Hepatocyte (in vitro differentiated cells): ENCODE results near the gene SIGLECL1. TPM values are rescaled to one million over a fixed set of nuclear protein-coding genes. Genes with fewer than 3 reads are reported as not detected.

ENCODE experiments used
- DNase-seq: peaks from one replicate; pipeline ENCODE4 v3.0.0-alpha.2; 2016; ENCODE audit warnings: low spot score
- H2AFZ ChIP-seq: fragments of 200-600 bp; sonication (generic); 2 replicates; pipeline ENCODE4 v1.6.0; 2016; ENCODE audit warnings: antibody characterized with exemption, mild to moderate bottlenecking
- H3K27ac ChIP-seq: fragments of 200-600 bp; sonication (generic); 2 replicates; pipeline ENCODE4 v1.5.1; 2016; ENCODE audit warnings: mild to moderate bottlenecking
- H3K27me3 ChIP-seq: fragments of 200-600 bp; sonication (generic); 2 replicates; pipeline ENCODE4 v1.6.1; 2016
- H3K36me3 ChIP-seq: fragments of 200-600 bp; sonication (generic); replicated peaks from 2 replicates; pipeline ENCODE4 v1.5.1; 2016; ENCODE audit warnings: low read depth; ENCODE audit not compliant: insufficient read depth
- H3K4me1 ChIP-seq: fragments of 200-600 bp; sonication (generic); 2 replicates; pipeline ENCODE4 v1.5.1; 2016; ENCODE audit warnings: mild to moderate bottlenecking, moderate library complexity; ENCODE audit not compliant: insufficient read depth
- H3K4me2 ChIP-seq: fragments of 200-600 bp; sonication (generic); 2 replicates; pipeline ENCODE4 v1.6.0; 2016
- H3K4me3 ChIP-seq: fragments of 200-600 bp; sonication (generic); 2 replicates; pipeline ENCODE4 v1.5.1; 2016; ENCODE audit warnings: mild to moderate bottlenecking
- H3K79me2 ChIP-seq: fragments of 200-600 bp; sonication (generic); 2 replicates; pipeline ENCODE4 v1.6.0; 2017; ENCODE audit warnings: mild to moderate bottlenecking
- H3K9me2 ChIP-seq: fragments of 200-600 bp; sonication (generic); replicated peaks from 2 replicates; pipeline ENCODE4 v1.6.0; 2017; ENCODE audit warnings: mild to moderate bottlenecking; ENCODE audit not compliant: insufficient read depth
- H3K9me3 ChIP-seq: fragments of 200-600 bp; sonication (generic); 2 replicates; pipeline ENCODE4 v1.5.1; 2016; ENCODE audit warnings: low read depth, mild to moderate bottlenecking
- H4K20me1 ChIP-seq: fragments of 200-600 bp; sonication (generic); 2 replicates; pipeline ENCODE4 v1.6.0; 2016; ENCODE audit warnings: mild to moderate bottlenecking; ENCODE audit not compliant: insufficient read depth, poor library complexity, severe bottlenecking
- EZH2 ChIP-seq: fragments of 200-600 bp; sonication (generic); IDR thresholded peaks from 2 replicates; pipeline ENCODE4 v1.6.1; 2016; ENCODE audit warnings: antibody characterized with exemption, mild to moderate bottlenecking, borderline replicate concordance
- EZH2phosphoT487 ChIP-seq: fragments of 200-600 bp; sonication (generic); IDR thresholded peaks from one replicate; pipeline ENCODE4 v1.6.1; 2018; ENCODE audit warnings: antibody characterized with exemption, mild to moderate bottlenecking, low read depth, moderate library complexity; ENCODE audit not compliant: unreplicated experiment, severe bottlenecking
- WGBS: methylation state at CpG from one replicate; pipeline ENCODE4 v1.1.6; 2016; ENCODE audit warnings: low lambda C conversion rate; ENCODE audit errors: missing lambda C conversion rate; 5-methylcytosine and 5-hydroxymethylcytosine counted together
- microRNA-seq: library from miRNA; unstranded; fragments of <30 nt; microRNA quantifications from one replicate; pipeline ENCODE4, GENCODE V29; 2017
- polyA plus RNA-seq: library from polyadenylated mRNA; unstranded; fragments of >200 nt; fragmentation: Nextera tagmentation; extraction: Ambion mirVana; gene quantifications from 2 replicates; pipeline ENCODE4 v1.2.1, GENCODE V29; 2016
- small RNA-seq: library from RNA; depleted of rRNA; stranded (forward); fragments of <200 nt; gene quantifications from one replicate; pipeline ENCODE3, GENCODE V24; 2014
- total RNA-seq: library from RNA; depleted of rRNA; stranded (reverse); fragments of >200 nt; gene quantifications from 2 replicates; pipeline ENCODE4 v1.2.3, GENCODE V29; 2014
- TF ChIP-seq, protein P1 (sequence below): fragments of 200-600 bp; sonication (generic); IDR thresholded peaks from 2 replicates; pipeline ENCODE4 v1.5.1; 2016; ENCODE audit warnings: antibody characterized with exemption, mild to moderate bottlenecking; ENCODE audit not compliant: poor library complexity

Gene SIGLECL1
- total and polyA plus RNA-seq, 2 experiments from 2014 or later, result not detected

GRCh38 chr19:51316688-51317087 is 65.8 kb downstream of the SIGLECL1 start:
- TF ChIP-seq, protein P1, sequence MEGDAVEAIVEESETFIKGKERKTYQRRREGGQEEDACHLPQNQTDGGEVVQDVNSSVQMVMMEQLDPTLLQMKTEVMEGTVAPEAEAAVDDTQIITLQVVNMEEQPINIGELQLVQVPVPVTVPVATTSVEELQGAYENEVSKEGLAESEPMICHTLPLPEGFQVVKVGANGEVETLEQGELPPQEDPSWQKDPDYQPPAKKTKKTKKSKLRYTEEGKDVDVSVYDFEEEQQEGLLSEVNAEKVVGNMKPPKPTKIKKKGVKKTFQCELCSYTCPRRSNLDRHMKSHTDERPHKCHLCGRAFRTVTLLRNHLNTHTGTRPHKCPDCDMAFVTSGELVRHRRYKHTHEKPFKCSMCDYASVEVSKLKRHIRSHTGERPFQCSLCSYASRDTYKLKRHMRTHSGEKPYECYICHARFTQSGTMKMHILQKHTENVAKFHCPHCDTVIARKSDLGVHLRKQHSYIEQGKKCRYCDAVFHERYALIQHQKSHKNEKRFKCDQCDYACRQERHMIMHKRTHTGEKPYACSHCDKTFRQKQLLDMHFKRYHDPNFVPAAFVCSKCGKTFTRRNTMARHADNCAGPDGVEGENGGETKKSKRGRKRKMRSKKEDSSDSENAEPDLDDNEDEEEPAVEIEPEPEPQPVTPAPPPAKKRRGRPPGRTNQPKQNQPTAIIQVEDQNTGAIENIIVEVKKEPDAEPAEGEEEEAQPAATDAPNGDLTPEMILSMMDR, result no peak
- TF ChIP-seq EZH2phosphoT487 (no peak), EZH2 (no peak)
- no peak for DNase-seq
- Histone ChIP-seq H2AFZ (no peak overlapping the region), H3K9me2 (no peaks in the 10 kb centered on the region), H3K79me2 (no peaks in the 10 kb centered on the region), H3K36me3 (no peaks in the 10 kb centered on the region), H3K9me3 (no peaks in the 10 kb centered on the region), H3K27ac (no peak overlapping the region), H4K20me1 (no peaks in the 10 kb centered on the region), H3K27me3 (peaks cover 12% of the 10 kb centered on the region), H3K4me1 (no peaks in the 10 kb centered on the region), H3K4me2 (no peak overlapping the region), H3K4me3 (no peak overlapping the region)
- 87% methylated on average over 6 of the region's 8 CpGs for WGBS

DNA sequence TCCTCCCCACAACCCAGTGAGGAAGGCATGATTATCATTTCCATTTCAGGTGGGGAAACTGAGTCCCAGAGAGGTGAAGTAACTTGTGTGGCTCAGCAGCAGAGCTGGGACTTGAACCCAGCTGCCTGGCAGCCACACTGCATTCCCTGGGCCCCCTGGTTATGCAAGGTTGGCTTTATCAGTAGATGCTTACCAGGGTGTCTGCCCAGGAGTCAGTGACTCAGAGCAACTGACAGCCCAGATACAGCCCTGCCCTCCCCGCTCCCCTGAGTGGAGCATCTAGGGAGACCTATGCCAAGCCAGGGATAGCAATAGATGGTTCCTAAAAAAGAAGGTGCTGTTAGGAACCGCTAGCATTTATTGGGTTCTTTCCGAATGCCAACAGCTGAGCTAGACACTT is 66.5 kb downstream of the SIGLECL1 start:
- H3K9me2 ChIP-seq, result no peaks in the 10 kb centered on the region
- TF ChIP-seq EZH2phosphoT487 (no peak), EZH2 (no peak)
- TF ChIP-seq, protein P1, result no peak
- no peak overlapping the region for H3K4me3 ChIP-seq
- no peaks in the 10 kb centered on the region for H4K20me1 ChIP-seq
- no peaks in the 10 kb centered on the region for H3K79me2 ChIP-seq
- H3K27ac ChIP-seq, result no peak overlapping the region
- no peak overlapping the region for H3K4me2 ChIP-seq
- peaks cover 6% of the 10 kb centered on the region for H3K27me3 ChIP-seq
- WGBS, result 87% methylated on average over 3 of the region's 3 CpGs
- no peaks in the 10 kb centered on the region for H3K9me3 ChIP-seq
- H3K36me3 ChIP-seq, result no peaks in the 10 kb centered on the region
- H2AFZ ChIP-seq, result no peak overlapping the region
- peak; percentile 41 for DNase-seq
- H3K4me1 ChIP-seq, result no peaks in the 10 kb centered on the region

DNA sequence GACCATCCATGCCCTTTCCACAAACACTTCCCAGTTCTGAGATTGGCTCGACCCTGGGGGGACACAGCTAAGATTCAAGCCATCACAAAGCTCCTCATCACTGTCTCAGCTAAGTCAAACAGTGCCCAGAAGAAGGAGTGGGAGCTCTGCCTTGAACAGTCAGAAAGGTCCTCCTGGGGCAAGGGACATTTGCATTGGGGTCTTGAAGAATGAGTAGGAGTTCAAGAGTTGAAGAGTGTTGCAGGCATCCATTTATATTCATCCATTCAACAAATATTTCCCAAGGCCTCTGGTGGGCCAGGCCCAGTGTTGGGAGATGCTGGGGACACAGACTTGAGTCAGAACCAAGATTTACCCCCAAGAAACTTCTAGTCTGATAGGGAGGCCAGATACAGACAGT is 67.1 kb downstream of the SIGLECL1 start:
- Histone ChIP-seq H3K9me3 (no peaks in the 10 kb centered on the region), H4K20me1 (no peaks in the 10 kb centered on the region), H3K36me3 (no peaks in the 10 kb centered on the region), H3K79me2 (no peaks in the 10 kb centered on the region), H3K4me2 (no peak overlapping the region), H3K9me2 (no peaks in the 10 kb centered on the region), H3K27me3 (no peaks in the 10 kb centered on the region), H3K4me3 (no peak overlapping the region), H2AFZ (no peak overlapping the region), H3K27ac (no peak overlapping the region), H3K4me1 (no peaks in the 10 kb centered on the region)
- WGBS, result 85% methylated on average over 1 of the region's 1 CpG
- DNase-seq, result no peak
- TF ChIP-seq, protein P1, result no peak
- TF ChIP-seq EZH2, result no peak
- TF ChIP-seq EZH2phosphoT487, result no peak

Small RNAs within 50 kb of the gene (microRNA-seq; reads per million reads assigned to microRNA genes)
- not detected for gene MIR8074

Small RNAs within 50 kb of the gene (small RNA-seq; reads per million reads assigned to genes)
- gene MIR8074, result not detected

Other genes starting within 250 kb of the SIGLECL1 start
- 0.16 and 0.87 TPM in 2 replicates for gene KLK8, start 249.5 kb upstream of the SIGLECL1 start, total RNA-seq
- 5.4 and 9.0 TPM in 2 replicates for gene KLK8, start 249.5 kb upstream of the SIGLECL1 start, polyA plus RNA-seq
- 0.10 and 1.8 TPM in 2 replicates for gene KLK10, start 231.4 kb upstream of the SIGLECL1 start, total RNA-seq
- 1.3 and 3.4 TPM in 2 replicates for gene KLK10, start 231.4 kb upstream of the SIGLECL1 start, polyA plus RNA-seq
- 1.4 TPM in 1 of 2 replicates, not detected in the other for gene KLK11, start 224.5 kb upstream of the SIGLECL1 start, total RNA-seq
- gene KLK11, start 224.5 kb upstream of the SIGLECL1 start, polyA plus RNA-seq, result 2.2 and 2.6 TPM in 2 replicates
- gene KLK12, start 216.1 kb upstream of the SIGLECL1 start, total RNA-seq, result 0.80 TPM in 1 of 2 replicates, not detected in the other
- 2.3 TPM in 1 of 2 replicates, not detected in the other for gene KLK12, start 216.1 kb upstream of the SIGLECL1 start, polyA plus RNA-seq
- gene KLK13, start 186.0 kb upstream of the SIGLECL1 start, total RNA-seq, result 0.36 TPM in 1 of 2 replicates, not detected in the other
- gene KLK13, start 186.0 kb upstream of the SIGLECL1 start, polyA plus RNA-seq, result 0.52 and 1.0 TPM in 2 replicates
- gene KLK14, start 168.2 kb upstream of the SIGLECL1 start, total RNA-seq, result 0.13 TPM in 1 of 2 replicates, not detected in the other
- gene KLK14, start 168.2 kb upstream of the SIGLECL1 start, polyA plus RNA-seq, result not detected in 2 replicates
- gene CTU1, start 142.7 kb upstream of the SIGLECL1 start, total RNA-seq, result 6.7 and 7.7 TPM in 2 replicates
- 12.6 and 15.9 TPM in 2 replicates for gene CTU1, start 142.7 kb upstream of the SIGLECL1 start, polyA plus RNA-seq
- 0.20 and 0.77 TPM in 2 replicates for gene SIGLEC9, start 126.2 kb upstream of the SIGLECL1 start, total RNA-seq
- gene SIGLEC9, start 126.2 kb upstream of the SIGLECL1 start, polyA plus RNA-seq, result 1.4 and 1.5 TPM in 2 replicates
- 0.53 and 0.84 TPM in 2 replicates for gene SIGLEC7, start 108.8 kb upstream of the SIGLECL1 start, total RNA-seq
- gene SIGLEC7, start 108.8 kb upstream of the SIGLECL1 start, polyA plus RNA-seq, result 0.24 and 0.72 TPM in 2 replicates
- 0.23 TPM in 1 of 2 replicates, not detected in the other for gene CD33, start 26.0 kb upstream of the SIGLECL1 start, total RNA-seq
- 0.57 TPM in 1 of 2 replicates, not detected in the other for gene CD33, start 26.0 kb upstream of the SIGLECL1 start, polyA plus RNA-seq
- 3.9 and 5.0 TPM in 2 replicates for gene IGLON5, start 60.6 kb downstream of the SIGLECL1 start, total RNA-seq
- 2.4 and 4.3 TPM in 2 replicates for gene IGLON5, start 60.6 kb downstream of the SIGLECL1 start, polyA plus RNA-seq
- gene VSIG10L, start 91.1 kb downstream of the SIGLECL1 start, total RNA-seq, result 2.5 and 3.4 TPM in 2 replicates
- 7.6 and 7.8 TPM in 2 replicates for gene VSIG10L, start 91.1 kb downstream of the SIGLECL1 start, polyA plus RNA-seq
- 167 and 190 TPM in 2 replicates for gene ETFB, start 115.3 kb downstream of the SIGLECL1 start, total RNA-seq
- gene ETFB, start 115.3 kb downstream of the SIGLECL1 start, polyA plus RNA-seq, result 237 and 248 TPM in 2 replicates
- gene CLDND2, start 117.9 kb downstream of the SIGLECL1 start, total RNA-seq, result 1.2 TPM in 1 of 2 replicates, not detected in the other
- gene CLDND2, start 117.9 kb downstream of the SIGLECL1 start, polyA plus RNA-seq, result 6.8 and 7.2 TPM in 2 replicates
- gene NKG7, start 121.6 kb downstream of the SIGLECL1 start, total RNA-seq, result not detected in 2 replicates
- 0.44 TPM in 1 of 2 replicates, not detected in the other for gene NKG7, start 121.6 kb downstream of the SIGLECL1 start, polyA plus RNA-seq
- not detected in 2 replicates for gene LIM2, start 136.9 kb downstream of the SIGLECL1 start, total RNA-seq
- not detected in 2 replicates for gene LIM2, start 136.9 kb downstream of the SIGLECL1 start, polyA plus RNA-seq
- 0.37 TPM in 1 of 2 replicates, not detected in the other for gene C19orf84, start 139.5 kb downstream of the SIGLECL1 start, total RNA-seq
- 0.16 TPM in 1 of 2 replicates, not detected in the other for gene C19orf84, start 139.5 kb downstream of the SIGLECL1 start, polyA plus RNA-seq
- gene SIGLEC10, start 166.6 kb downstream of the SIGLECL1 start, total RNA-seq, result 1.0 and 1.6 TPM in 2 replicates
- gene SIGLEC10, start 166.6 kb downstream of the SIGLECL1 start, polyA plus RNA-seq, result 0.84 TPM in 1 of 2 replicates, not detected in the other
- 0.13 and 1.2 TPM in 2 replicates for gene SIGLEC8, start 207.4 kb downstream of the SIGLECL1 start, total RNA-seq
- gene SIGLEC8, start 207.4 kb downstream of the SIGLECL1 start, polyA plus RNA-seq, result 0.28 TPM in 1 of 2 replicates, not detected in the other
- not detected in 2 replicates for gene CEACAM18, start 227.5 kb downstream of the SIGLECL1 start, total RNA-seq
- gene CEACAM18, start 227.5 kb downstream of the SIGLECL1 start, polyA plus RNA-seq, result 0.19 TPM in 1 of 2 replicates, not detected in the other